Adrenal gland (tissue), 12 donors: Measurements from ENCODE around the gene DOCK4. TPM values are rescaled to one million over a fixed set of nuclear protein-coding genes. Genes with fewer than 3 reads are reported as not detected.

ENCODE experiments used
- DNase-seq, 7 donors: peaks; one replicate each; pipeline ENCODE4 v3.0.0-alpha.2; 2019 to 2020
- H3K27ac ChIP-seq, 5 donors: fragments of 200-600 bp; sonication (generic) in 4 of 5; 1 replicate in 3 of 5; 2 replicates in 2 of 5; pipeline versions ENCODE4 v1.5.1 to v1.8.0; 2016 to 2020; ENCODE audit warnings: mild to moderate bottlenecking in 1 of 5
- H3K27me3 ChIP-seq: fragments of 200-600 bp; 2 replicates; pipeline ENCODE4 v1.8.0; 2021
- H3K36me3 ChIP-seq, 2 donors: fragments of 200-600 bp; replicated peaks in 1 of 2; 1 replicate in 1 of 2; 2 replicates in 1 of 2; pipeline versions ENCODE4 v1.5.1 to v1.8.0; 2018 to 2022
- H3K4me1 ChIP-seq, 2 donors: fragments of 200-600 bp; replicated peaks in 1 of 2; 1 replicate in 1 of 2; 2 replicates in 1 of 2; pipeline versions ENCODE4 v1.5.1 to v1.8.0; 2018 to 2021
- H3K4me3 ChIP-seq, 4 donors: fragments of 200-600 bp; sonication (generic) in 3 of 4; one replicate each; pipeline ENCODE4 v1.5.1; 2016 to 2018
- H3K9me3 ChIP-seq, 3 donors: fragments of 200-600 bp; sonication (generic) in 1 of 3; replicated peaks in 1 of 3; 1 replicate in 2 of 3; 2 replicates in 1 of 3; pipeline versions ENCODE4 v1.5.1 to v1.8.0; 2016 to 2021
- CTCF ChIP-seq, 6 experiments: fragments of 450-650 bp in 4 of 6; fragments of 200-600 bp in 2 of 6; sonication (generic) in 1 of 6; IDR thresholded peaks; 1 replicate in 5 of 6; 2 replicates in 1 of 6; pipeline versions ENCODE4 v1.5.1 to v1.8.0; 2016 to 2021; ENCODE audit warnings: antibody characterized with exemption in 6 of 6, mild to moderate bottlenecking in 2 of 6, moderate library complexity in 1 of 6
- POLR2A ChIP-seq, 2 donors: fragments of 450-650 bp; IDR thresholded peaks; one replicate each; pipeline ENCODE4 v1.6.1; 2017; ENCODE audit warnings: antibody characterized with exemption in 2 of 2, mild to moderate bottlenecking in 2 of 2, moderate library complexity in 1 of 2
- WGBS, 4 donors: extraction: QIAGEN DNeasy Blood & Tissue Kit in 2 of 4; methylation state at CpG; one replicate each; pipeline versions ENCODE4 v1.1.5 to v1.1.7; 2013 to 2017; 5-methylcytosine and 5-hydroxymethylcytosine counted together
- intact Hi-C, 2 donors: fragments of 100-400 bp; cut with DNase I; formaldehyde crosslinking; loops; one replicate each; pipeline versions ENCODE4 v1.14.1 to v1.15.0; 2022 to 2023
- polyA plus RNA-seq, 3 donors: library from polyadenylated mRNA; stranded (reverse); fragments of 200-250 nt in 2 of 3; fragments of 350-450 nt in 1 of 3; fragmentation: Illumina TruSeq in 1 of 3; extraction: RNeasy Lipid Tissue Mini Kit (QIAGEN cat#74804) in 1 of 3; gene quantifications; one replicate each; pipeline ENCODE4 v1.2.3, GENCODE V29; 2013 to 2014
- total RNA-seq, 9 donors: library from RNA; depleted of rRNA in 4 of 9; stranded (reverse); fragments of >200 nt in 4 of 9; fragments of 120-200 nt in 1 of 9; fragmentation: NEBNext Ultra II Directional in 1 of 9; extraction: Animal tissue kit (Norgen Biotek cat#: 25700) in 1 of 9; gene quantifications; one replicate each; pipeline versions ENCODE4 v1.1.0 to v1.2.4, GENCODE V29; 2013 to 2023
- donor health status: healthy with polysubstance abuse.
- donor health status: Bipolar disorder and iron deficiency.
- donor health status: DM: yes; HTN: yes; CAD: no.
- donor health status: DM: no; HTN: no; CAD: no.
- donor health status: DM: no; HTN: no; CAD: no.
- donor health status: DM: yes; HTN: yes; CAD: no.

Gene DOCK4
- total and polyA plus RNA-seq, 12 donors = 6.2 to 37.6 (median 21.1) TPM

DNA sequence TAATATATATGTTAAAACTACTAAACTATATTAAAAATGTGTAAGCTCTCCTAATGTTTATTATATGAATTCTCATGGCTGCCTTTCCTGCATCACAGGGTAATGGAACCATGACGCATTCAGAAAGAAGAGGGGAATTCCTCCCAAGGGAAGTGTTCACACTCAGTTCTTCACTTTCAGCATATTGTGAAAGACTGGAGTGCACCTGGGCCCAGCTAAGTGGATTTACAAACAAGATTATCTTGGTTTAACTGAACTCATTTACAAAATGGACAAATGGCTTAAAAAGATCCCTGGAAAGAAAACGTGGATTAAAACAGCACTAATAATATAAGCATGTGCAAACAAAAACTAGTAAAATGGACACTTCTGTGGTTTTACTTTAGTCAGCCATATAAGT lies 149.8 kb downstream of the DOCK4 start:
- DNase-seq = no peak
- TF ChIP-seq CTCF (IDR thresholded peaks at IDR 0.05) (no peak), POLR2A (IDR thresholded peaks at IDR 0.05) (no peak)
- Histone ChIP-seq H3K4me1 (peaks cover 0 to 12% of the 10 kb centered on the region in 2 donors), H3K4me3 (no peak overlapping the region), H3K27me3 (no peaks in the 10 kb centered on the region), H3K27ac (no peak overlapping the region), H3K36me3 (no peaks in the 10 kb centered on the region), H3K9me3 (no peaks in the 10 kb centered on the region)
- WGBS, 4 donors = 61 to 74% (median 68%) methylated on average over 2 of the region's 2 CpGs
- intact Hi-C loops = no loop called here

DNA sequence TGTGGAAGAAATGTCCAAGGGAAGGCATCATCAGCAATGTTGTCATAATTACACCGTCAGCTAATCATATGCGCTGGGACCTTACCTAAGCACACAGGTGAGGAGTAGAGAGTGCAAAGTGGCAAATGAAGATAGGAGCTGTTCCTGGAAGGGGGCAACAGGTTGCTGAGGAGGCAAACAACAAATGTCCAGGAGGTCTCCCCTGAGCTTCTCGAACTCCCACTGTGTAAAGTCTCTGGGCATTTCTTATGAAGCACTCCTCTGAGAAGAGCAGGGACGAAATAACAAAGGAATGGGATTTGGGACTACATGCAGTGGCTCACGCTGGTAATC lies 152.5 kb downstream of the DOCK4 start:
- no peak for DNase-seq
- Histone ChIP-seq H3K9me3 (no peaks in the 10 kb centered on the region), H3K36me3 (no peaks in the 10 kb centered on the region), H3K27me3 (no peaks in the 10 kb centered on the region), H3K4me3 (no peak overlapping the region), H3K4me1 (peaks cover 0 to 13% of the 10 kb centered on the region in 2 donors), H3K27ac (no peak overlapping the region)
- TF ChIP-seq CTCF (IDR thresholded peaks at IDR 0.05) (no peak), POLR2A (IDR thresholded peaks at IDR 0.05) (no peak)
- intact Hi-C loops = no loop called here
- WGBS, 4 donors = 91 to 96% (median 92%) methylated on average over 5 of the region's 5 CpGs

- intact Hi-C loops = no loop called here
- TF ChIP-seq POLR2A (IDR thresholded peaks at IDR 0.05) (no peak), CTCF (IDR thresholded peaks at IDR 0.05) (no peak)
- no peaks in the 10 kb centered on the region for H3K36me3 ChIP-seq
- DNase-seq = no peak
- no peak overlapping the region for H3K27ac ChIP-seq
- no peaks in the 10 kb centered on the region for H3K9me3 ChIP-seq
- no peak overlapping the region for H3K4me3 ChIP-seq
- 55 to 78% (median 67%) methylated on average over 1 of the region's 1 CpG for WGBS, 4 donors
- H3K4me1 ChIP-seq = peaks cover 0 to 13% of the 10 kb centered on the region in 2 donors
- H3K27me3 ChIP-seq = no peaks in the 10 kb centered on the region
Measured at GRCh38 chr7:112052993-112053736, 153.0 kb downstream of the DOCK4 start.

DNA sequence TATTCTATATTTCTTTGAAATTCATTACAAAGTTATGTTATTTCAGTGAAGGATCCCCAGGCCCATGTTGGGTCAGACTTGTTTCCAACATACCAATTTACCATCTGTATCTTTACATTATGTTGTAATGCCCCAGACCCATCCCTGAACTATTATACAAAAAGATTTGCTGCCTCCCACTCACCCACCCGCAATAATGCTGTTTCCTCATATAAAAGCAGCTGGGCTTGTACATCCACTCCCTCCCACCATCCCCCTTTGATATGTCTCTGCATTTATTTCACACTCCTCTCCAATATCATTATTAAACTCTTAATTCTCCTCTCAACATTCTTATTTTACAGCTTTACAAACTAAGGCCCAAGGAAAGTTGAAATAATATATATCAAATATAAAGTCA lies 153.7 kb downstream of the DOCK4 start:
- no peak overlapping the region for H3K27ac ChIP-seq
- H3K4me1 ChIP-seq = peaks cover 0 to 13% of the 10 kb centered on the region in 2 donors
- intact Hi-C loops = no loop called here
- no peaks in the 10 kb centered on the region for H3K27me3 ChIP-seq
- peaks cover 0 to 4% (median 0%) of the 10 kb centered on the region in 3 donors for H3K9me3 ChIP-seq
- 60 to 78% (median 73%) methylated on average over 1 of the region's 1 CpG for WGBS, 4 donors
- no peak for TF ChIP-seq POLR2A (IDR thresholded peaks at IDR 0.05)
- no peak for TF ChIP-seq CTCF (IDR thresholded peaks at IDR 0.05)
- no peaks in the 10 kb centered on the region for H3K36me3 ChIP-seq
- no peak overlapping the region for H3K4me3 ChIP-seq
- DNase-seq = no peak
